Measurements from ENCODE around the gene CPNE5. TPM values are rescaled to one million over a fixed set of nuclear protein-coding genes. Genes with fewer than 3 reads are reported as not detected.
"Not testable (repeated sequence)": the region's sequence is repeated elsewhere in the genome, so short reads cannot be mapped to it uniquely, and the experiment has no call there.

Gene CPNE5
- total RNA-seq, 4 donors from 2014 or later, result 3.0 to 8.3 (median 3.3) TPM; not detected in 1

DNA sequence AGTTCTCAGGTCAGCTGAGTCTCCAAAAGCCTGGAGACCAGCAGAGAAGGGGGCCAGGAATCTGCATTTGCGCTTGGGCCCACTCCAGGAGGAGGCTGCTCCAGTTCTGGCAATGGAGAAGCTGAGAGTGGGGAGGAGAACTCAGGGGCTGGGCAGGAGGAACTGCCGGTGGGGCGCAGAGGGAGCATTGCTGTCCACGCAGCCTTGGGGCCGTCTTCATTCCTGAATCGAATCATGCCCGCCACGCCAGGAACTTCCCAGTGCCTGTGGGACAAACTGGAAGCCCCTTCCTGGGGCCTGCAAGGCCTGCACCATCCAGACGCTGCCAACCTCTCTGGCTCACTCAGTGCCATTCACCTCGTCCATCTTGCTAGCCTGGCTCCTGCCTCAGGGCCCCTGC, 124.7 kb downstream of the CPNE5 start:
- Histone ChIP-seq H3K4me3 (no peak overlapping the region), H3K36me3 (no peaks in the 10 kb centered on the region), H3K4me1 (peaks cover 0 to 6% (median 0%) of the 10 kb centered on the region in 4 donors), H3K9me3 (no peaks in the 10 kb centered on the region), H3K27ac (no peak overlapping the region), H3K27me3 (no peaks in the 10 kb centered on the region)
- TF ChIP-seq POLR2AphosphoS5 (IDR thresholded peaks at IDR 0.05) (no peak), POLR2A (IDR thresholded peaks at IDR 0.05) (no peak), EP300 (IDR thresholded peaks at IDR 0.05; ENCODE audit: low read depth) (no peak)
- TF ChIP-seq, protein P1, sequence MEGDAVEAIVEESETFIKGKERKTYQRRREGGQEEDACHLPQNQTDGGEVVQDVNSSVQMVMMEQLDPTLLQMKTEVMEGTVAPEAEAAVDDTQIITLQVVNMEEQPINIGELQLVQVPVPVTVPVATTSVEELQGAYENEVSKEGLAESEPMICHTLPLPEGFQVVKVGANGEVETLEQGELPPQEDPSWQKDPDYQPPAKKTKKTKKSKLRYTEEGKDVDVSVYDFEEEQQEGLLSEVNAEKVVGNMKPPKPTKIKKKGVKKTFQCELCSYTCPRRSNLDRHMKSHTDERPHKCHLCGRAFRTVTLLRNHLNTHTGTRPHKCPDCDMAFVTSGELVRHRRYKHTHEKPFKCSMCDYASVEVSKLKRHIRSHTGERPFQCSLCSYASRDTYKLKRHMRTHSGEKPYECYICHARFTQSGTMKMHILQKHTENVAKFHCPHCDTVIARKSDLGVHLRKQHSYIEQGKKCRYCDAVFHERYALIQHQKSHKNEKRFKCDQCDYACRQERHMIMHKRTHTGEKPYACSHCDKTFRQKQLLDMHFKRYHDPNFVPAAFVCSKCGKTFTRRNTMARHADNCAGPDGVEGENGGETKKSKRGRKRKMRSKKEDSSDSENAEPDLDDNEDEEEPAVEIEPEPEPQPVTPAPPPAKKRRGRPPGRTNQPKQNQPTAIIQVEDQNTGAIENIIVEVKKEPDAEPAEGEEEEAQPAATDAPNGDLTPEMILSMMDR (IDR thresholded peaks at IDR 0.05), result no peak
- intact Hi-C loops (cut with DNase I; ENCODE audit: low total_unique reads), result no loop called here
- WGBS, 2 donors (ENCODE audit: low coverage in 1 of 2), result 80 to 89% methylated on average over 1 to 10 of the region's 10 CpGs
- in situ Hi-C loops (cut with MboI; ENCODE audit: low pct_ligation_motif_present in 1 of 4, low pct_unique_long_range_greater_than_20kb in 1 of 4, low sequenced_read_pairs in 3 of 4), result loop anchor here in 1 of 4 donors (25.0 kb wide), 1 partner anchor 302 kb away; no protein-coding TSS in a partner anchor
- no peak for DNase-seq

DNA sequence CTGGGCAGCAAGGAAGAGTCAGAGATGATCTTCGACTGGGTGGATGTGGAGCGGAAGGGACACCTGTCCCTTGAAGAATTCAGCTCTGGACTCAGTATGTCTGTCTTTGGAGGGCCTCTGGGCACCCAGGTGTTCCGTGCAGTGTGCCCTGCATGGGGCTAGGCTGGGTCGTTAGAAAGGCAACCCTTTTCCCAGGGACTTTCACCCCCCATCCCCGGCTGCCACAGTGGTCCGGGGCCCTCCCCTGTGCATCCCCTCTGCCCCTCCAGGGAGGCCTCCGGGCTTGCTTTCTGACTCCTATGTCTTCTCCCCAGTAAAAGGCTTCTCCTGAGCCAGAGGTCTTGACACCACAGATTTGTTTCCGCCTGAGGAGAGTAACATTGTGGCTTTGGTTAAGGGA, 125.4 kb downstream of the CPNE5 start:
- TF ChIP-seq POLR2AphosphoS5 (IDR thresholded peaks at IDR 0.05) (no peak), POLR2A (IDR thresholded peaks at IDR 0.05) (no peak), EP300 (IDR thresholded peaks at IDR 0.05; ENCODE audit: low read depth) (no peak)
- TF ChIP-seq, protein P1 (IDR thresholded peaks at IDR 0.05), result no peak
- 82% methylated on average over 8 of the region's 8 CpGs; no CpG with 5 or more reads in 1 of the 2 donors for WGBS, 2 donors (ENCODE audit: low coverage in 1 of 2)
- H3K27ac ChIP-seq, result no peak overlapping the region
- in situ Hi-C loops (cut with MboI; ENCODE audit: low pct_ligation_motif_present in 1 of 4, low pct_unique_long_range_greater_than_20kb in 1 of 4, low sequenced_read_pairs in 3 of 4) (loop anchor here in 1 of 4 donors (25.0 kb wide), 1 partner anchor 302 kb away; no protein-coding TSS in a partner anchor), intact Hi-C loops (cut with DNase I; ENCODE audit: low total_unique reads) (no loop called here)
- H3K27me3 ChIP-seq, result no peaks in the 10 kb centered on the region
- DNase-seq, result no peak
- no peak overlapping the region for H3K4me3 ChIP-seq
- no peaks in the 10 kb centered on the region for H3K36me3 ChIP-seq
- no peaks in the 10 kb centered on the region for H3K9me3 ChIP-seq
- peaks cover 0 to 6% (median 0%) of the 10 kb centered on the region in 4 donors for H3K4me1 ChIP-seq

DNA sequence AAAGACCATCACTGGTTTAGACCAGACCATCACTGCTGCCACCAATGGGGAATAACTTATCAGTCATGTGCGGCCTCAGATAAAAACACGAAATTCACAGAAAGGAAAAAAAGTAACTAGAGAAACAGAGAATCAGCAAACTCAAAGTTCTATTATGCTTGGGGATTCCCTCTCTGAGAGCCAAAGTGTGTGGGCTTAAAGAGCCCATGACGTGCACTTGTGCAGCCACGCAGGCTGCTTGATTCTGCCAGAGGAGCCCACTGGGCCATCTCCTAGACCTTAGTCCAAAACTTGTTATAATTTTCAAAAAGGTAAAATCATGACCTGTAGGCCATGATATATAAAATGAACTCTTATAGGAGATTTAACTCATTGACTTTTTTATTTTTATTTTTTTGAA, 126.4 kb downstream of the CPNE5 start:
- 73 to 86% methylated on average over 4 of the region's 4 CpGs for WGBS, 2 donors (ENCODE audit: low coverage in 1 of 2)

DNA sequence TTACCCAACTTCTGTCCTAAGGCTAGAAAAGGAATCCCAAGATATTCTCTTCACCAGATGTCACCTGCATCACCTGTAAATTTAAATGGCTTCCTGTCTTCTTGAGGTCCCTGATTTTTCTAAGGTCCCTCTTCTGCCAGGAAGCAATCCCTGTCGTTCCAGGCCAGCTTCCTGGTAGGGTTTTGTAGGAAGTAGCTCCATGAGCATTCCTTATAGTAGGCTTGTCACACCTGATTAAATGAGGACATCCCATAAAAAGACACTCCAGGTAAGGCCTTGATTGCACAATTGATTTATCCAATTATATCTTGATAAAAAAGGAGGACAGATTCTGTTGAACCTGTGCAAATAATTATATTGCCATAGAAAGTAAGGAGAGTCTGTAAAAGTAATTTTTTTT, 132.9 kb downstream of the CPNE5 start:
- H3K4me1 ChIP-seq, result no peaks in the 10 kb centered on the region
- 48% methylated on average over 1 of the region's 1 CpG; no CpG with 5 or more reads in 1 of the 2 donors for WGBS, 2 donors (ENCODE audit: low coverage in 1 of 2)
- in situ Hi-C loops (cut with MboI; ENCODE audit: low pct_ligation_motif_present in 1 of 4, low pct_unique_long_range_greater_than_20kb in 1 of 4, low sequenced_read_pairs in 3 of 4) (loop anchor here in 1 of 4 donors (25.0 kb wide), 1 partner anchor 294 kb away; no protein-coding TSS in a partner anchor), intact Hi-C loops (cut with DNase I; ENCODE audit: low total_unique reads) (no loop called here)
- no peak overlapping the region for H3K27ac ChIP-seq
- TF ChIP-seq, protein P1 (IDR thresholded peaks at IDR 0.05), result no peak
- no peak for TF ChIP-seq POLR2AphosphoS5 (IDR thresholded peaks at IDR 0.05)
- no peak for TF ChIP-seq EP300 (IDR thresholded peaks at IDR 0.05; ENCODE audit: low read depth)
- no peak for TF ChIP-seq POLR2A (IDR thresholded peaks at IDR 0.05)
- H3K4me3 ChIP-seq, result no peak overlapping the region
- no peaks in the 10 kb centered on the region for H3K36me3 ChIP-seq
- no peaks in the 10 kb centered on the region for H3K27me3 ChIP-seq
- DNase-seq, result no peak
- H3K9me3 ChIP-seq, result no peaks in the 10 kb centered on the region

More for the DNA sequence above, 126.4 kb downstream of the CPNE5 start:
- Histone ChIP-seq H3K4me3 (no peak overlapping the region), H3K36me3 (no peaks in the 10 kb centered on the region), H3K4me1 (peaks cover 0 to 6% (median 0%) of the 10 kb centered on the region in 4 donors), H3K27ac (no peak overlapping the region), H3K27me3 (no peaks in the 10 kb centered on the region), H3K9me3 (no peaks in the 10 kb centered on the region)
- in situ Hi-C loops (cut with MboI; ENCODE audit: low pct_ligation_motif_present in 1 of 4, low pct_unique_long_range_greater_than_20kb in 1 of 4, low sequenced_read_pairs in 3 of 4) (loop anchor here in 1 of 4 donors (25.0 kb wide), 1 partner anchor 301 kb away; no protein-coding TSS in a partner anchor), intact Hi-C loops (cut with DNase I; ENCODE audit: low total_unique reads) (no loop called here)
- no peak for DNase-seq
- TF ChIP-seq, protein P1 (IDR thresholded peaks at IDR 0.05), result no peak
- TF ChIP-seq EP300 (IDR thresholded peaks at IDR 0.05; ENCODE audit: low read depth), result no peak
- TF ChIP-seq POLR2A (IDR thresholded peaks at IDR 0.05), result no peak
- no peak for TF ChIP-seq POLR2AphosphoS5 (IDR thresholded peaks at IDR 0.05)

DNA sequence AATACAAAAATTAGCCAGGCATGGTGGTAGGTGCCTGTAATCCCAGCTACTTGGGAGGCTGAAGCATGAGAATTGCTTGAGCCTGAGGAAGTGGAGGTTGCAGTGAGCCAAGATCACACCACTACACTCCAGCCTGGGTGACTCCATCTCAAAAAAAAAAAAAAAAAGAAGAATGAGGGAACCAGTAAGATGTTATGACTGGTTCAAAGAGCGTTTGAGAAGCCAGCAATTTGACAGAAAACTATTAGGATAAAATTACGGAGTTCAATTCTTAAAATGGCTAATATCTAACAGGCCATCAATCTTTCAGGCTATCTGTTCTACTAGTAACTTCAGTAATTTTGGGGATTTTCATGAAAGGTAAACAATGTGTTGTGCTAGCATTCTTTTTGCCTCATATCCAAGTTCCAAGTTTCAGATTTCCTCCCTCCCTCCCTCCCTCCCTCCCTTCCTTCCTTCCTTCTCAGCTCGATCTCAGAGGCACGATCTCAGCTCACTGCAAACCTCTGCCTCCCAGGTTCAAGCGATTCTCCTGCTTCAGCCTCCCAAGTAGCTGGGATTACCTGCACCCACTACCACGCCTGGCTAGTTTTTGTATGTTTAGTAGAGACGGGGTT, 134.2 kb downstream of the CPNE5 start:
- H3K27ac ChIP-seq; H3K36me3 ChIP-seq; DNase-seq; H3K4me3 ChIP-seq; intact Hi-C loops (cut with DNase I; ENCODE audit: low total_unique reads); H3K9me3 ChIP-seq; H3K27me3 ChIP-seq; H3K4me1 ChIP-seq: not testable (repeated sequence)
- in situ Hi-C loops (cut with MboI; ENCODE audit: low pct_ligation_motif_present in 1 of 4, low pct_unique_long_range_greater_than_20kb in 1 of 4, low sequenced_read_pairs in 3 of 4), result loop anchor here in 1 of 4 donors (25.0 kb wide), 1 partner anchor 293 kb away; no protein-coding TSS in a partner anchor
- 80 to 83% methylated on average over 5 to 7 of the region's 7 CpGs for WGBS, 2 donors (ENCODE audit: low coverage in 1 of 2)

All from transverse colon (tissue), 4 donors.